ENCODE data around the gene UGT1A3.

DNA sequence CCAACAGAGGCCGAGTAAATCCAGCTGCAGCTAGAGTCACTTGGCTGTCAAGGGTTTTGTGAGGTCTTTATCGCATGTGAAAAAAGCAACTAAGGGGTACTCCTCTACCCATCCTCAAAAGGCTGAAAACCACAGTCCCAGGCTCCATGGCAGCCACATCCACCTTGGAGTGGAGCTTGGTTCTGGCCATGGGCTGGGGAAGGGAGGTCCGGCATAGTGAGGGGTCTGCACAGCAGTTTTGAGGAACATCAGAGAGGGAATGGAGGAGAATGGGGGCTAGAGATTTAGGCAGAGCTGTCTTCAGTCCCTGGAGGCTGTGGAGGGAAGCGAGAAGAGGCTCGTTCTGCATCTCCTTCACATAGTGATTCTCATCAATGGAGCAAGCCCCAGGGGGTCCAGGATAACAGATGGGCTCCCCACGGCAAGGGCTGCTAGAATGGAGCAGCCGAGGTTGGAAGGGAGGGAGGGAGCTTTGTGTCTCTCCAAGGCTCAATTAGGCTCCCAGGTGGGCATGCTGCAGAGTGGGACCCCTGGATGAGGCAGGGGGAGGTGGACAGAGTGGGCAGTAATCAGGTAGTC is 70.3 kb downstream of the UGT1A3 start:
- TF ChIP-seq, protein P1, sequence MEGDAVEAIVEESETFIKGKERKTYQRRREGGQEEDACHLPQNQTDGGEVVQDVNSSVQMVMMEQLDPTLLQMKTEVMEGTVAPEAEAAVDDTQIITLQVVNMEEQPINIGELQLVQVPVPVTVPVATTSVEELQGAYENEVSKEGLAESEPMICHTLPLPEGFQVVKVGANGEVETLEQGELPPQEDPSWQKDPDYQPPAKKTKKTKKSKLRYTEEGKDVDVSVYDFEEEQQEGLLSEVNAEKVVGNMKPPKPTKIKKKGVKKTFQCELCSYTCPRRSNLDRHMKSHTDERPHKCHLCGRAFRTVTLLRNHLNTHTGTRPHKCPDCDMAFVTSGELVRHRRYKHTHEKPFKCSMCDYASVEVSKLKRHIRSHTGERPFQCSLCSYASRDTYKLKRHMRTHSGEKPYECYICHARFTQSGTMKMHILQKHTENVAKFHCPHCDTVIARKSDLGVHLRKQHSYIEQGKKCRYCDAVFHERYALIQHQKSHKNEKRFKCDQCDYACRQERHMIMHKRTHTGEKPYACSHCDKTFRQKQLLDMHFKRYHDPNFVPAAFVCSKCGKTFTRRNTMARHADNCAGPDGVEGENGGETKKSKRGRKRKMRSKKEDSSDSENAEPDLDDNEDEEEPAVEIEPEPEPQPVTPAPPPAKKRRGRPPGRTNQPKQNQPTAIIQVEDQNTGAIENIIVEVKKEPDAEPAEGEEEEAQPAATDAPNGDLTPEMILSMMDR (IDR thresholded peaks at IDR 0.05), result no peak
- TF ChIP-seq POLR2A (IDR thresholded peaks at IDR 0.05), result no peak
